ENCODE results near the gene LONRF2. TPM values are rescaled to one million over a fixed set of nuclear protein-coding genes. Genes with fewer than 3 reads are reported as not detected.

Gene LONRF2
- polyA plus RNA-seq, 3 donors = 1.9 to 4.1 (median 3.4) TPM

GRCh38 chr2:100237163-100237562 is 85.1 kb downstream of the LONRF2 start:
- DNase-seq = no peak

DNA sequence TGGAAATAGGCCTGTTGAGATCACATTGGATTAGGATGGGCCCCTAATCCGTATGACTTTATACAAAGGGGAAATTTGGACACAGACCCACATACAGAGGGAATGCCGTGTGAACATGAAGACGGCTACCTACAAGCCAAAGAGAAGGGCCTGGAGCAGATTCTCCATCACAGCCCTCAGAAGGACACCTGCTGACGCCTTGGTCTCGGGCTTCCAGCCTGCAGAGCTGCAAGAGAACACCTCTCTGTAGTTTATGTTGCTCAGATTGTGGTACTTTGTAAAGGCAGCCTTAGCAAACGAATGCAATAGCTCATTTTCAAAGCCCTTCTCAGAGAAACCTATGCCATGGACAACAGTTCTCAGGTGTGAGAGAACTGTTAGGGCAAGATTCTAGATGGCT is 86.1 kb downstream of the LONRF2 start:
- no peak for DNase-seq

DNA sequence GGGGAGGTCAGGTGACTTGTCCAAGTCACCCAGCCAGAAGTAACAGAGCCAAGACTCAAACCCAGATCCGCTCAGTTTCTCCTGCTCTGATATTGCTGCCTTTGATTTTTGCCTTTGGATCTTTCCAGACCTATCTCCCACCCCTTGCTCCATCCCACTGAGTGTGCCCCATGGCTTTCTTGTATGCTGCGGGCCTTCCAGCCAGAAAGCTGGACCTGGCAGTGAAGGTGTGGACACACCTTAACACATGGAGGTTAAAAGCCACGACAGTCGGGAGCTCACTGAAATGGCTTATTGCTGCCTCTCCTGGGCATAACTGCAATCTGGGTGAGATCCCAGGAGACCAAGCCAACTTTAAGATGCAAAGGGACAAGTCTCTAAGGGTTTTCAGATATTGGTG is 86.7 kb downstream of the LONRF2 start:
- DNase-seq = no peak

DNA sequence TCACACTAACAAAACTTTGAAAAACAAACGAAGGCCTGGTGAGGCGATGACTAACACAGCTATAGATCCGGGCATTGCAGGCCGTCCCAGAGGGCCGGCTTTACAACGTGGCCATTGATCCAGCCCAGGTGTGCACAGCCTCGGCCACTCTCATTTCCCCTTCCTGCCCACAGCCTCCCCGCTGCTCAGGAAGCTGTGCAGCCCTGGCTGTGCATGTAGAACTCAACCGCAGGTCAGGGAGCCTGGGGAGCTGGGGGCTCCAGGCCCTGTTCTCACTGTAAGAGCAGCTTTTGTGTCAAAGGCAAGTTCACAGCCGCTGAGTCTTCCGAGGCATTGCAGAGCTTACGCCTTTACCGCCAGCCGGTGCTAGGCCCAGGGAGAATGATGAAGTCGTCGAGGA is 87.2 kb downstream of the LONRF2 start:
- DNase-seq = no peak

DNA sequence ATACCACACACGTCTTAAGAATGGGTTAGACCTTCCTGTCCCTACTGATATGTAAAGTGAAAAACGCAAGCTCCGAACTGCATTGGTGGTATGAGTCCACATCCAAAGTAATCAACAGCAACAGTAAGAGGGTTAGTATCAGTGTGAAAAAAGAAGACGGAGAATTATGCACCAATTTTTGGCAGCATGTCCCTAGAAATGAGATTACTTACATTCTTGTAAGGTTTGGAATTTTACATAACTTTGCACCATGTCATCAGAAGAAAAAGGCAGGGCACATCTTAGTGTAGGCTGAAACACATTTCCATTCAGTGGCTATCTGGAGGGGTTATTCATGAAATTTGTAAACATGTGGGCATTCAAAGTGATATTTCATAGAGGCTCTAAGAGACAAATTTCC is 88.2 kb downstream of the LONRF2 start:
- DNase-seq = no peak

DNA sequence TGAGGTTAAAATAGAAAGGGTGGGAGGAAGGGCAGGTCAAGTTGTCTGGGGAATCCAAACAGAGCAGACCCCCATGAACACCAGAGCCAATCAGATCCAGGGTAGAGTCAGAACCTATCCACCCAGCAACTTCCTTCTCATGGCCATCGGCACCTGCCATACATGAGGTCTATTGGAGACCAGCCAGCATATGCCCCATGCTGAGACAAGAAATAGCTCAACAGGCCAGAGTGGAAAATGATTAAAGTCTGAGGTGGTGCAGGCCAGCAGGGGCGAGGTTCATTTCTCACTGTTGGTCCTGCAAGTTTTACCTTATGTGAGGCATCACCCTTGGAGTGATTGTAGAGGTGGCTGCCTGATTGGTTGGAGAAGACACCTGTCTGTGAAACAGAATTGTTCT is 89.2 kb downstream of the LONRF2 start:
- no peak for DNase-seq

- no peak for DNase-seq
Observed at GRCh38 chr2:100230754-100231153, 91.5 kb downstream of the LONRF2 start.

GRCh38 chr2:100228967-100229366 is 93.3 kb downstream of the LONRF2 start:
- no peak for DNase-seq

DNA sequence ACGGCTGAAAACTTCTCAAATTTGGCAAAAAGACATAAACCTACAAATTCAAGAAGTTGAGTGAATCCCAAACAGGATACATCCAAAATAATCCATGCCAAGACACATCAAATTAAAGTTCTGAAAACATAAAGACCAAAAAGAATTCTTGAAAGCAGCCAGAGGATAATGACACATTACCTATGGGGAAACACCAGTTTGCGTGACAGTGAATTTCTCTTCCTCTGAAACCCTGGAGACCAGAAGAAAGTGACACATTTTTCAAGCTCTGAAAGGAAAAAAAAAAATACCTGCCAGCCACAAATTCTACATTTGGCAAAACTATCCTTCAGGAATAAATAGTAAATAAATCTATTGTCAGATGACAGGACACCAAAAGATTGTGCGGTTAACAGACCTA is 93.9 kb downstream of the LONRF2 start:
- no peak for DNase-seq

DNA sequence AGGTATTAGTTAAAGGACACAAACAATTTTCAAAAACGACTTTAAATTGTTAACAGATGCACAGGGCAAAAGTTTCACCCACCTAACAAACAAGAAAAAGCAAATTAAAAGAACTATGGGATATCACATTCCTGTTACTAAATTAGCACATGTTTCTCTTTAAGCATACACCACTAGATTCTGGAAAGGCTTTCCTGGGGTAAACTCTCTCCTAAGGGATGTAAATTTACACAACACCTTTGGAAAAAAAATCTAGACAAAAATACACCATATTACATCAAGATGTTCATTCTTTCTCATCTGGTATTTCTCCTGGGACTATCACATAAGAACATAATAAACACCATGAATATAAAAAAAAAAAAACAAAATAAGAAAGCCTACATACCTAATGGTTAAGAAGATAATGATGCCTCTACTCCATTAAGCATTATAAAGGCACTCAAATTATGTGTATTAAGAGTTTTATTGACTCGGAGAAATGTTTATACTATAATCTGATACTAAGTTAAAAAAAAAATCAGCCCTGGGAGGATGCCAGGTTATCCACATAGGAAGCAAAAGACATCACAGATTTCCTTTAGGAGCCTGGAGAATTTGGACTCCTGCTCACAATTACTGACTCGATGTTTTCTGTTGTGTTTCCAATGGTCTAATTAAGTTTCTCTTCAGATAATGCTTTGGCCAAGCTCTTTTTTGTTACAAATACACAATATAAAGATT is 97.2 kb downstream of the LONRF2 start:
- DNase-seq = no peak

GRCh38 chr2:100223502-100223901 is 98.8 kb downstream of the LONRF2 start:
- DNase-seq = no peak

Other genes starting within 250 kb of the LONRF2 start
- 10 to 100 TPM; 13.5 to 25.5 (median 18.3) TPM for gene AFF3, start 179.9 kb downstream of the LONRF2 start, polyA plus RNA-seq (ENCODE audit: insufficient read length in 3 of 3)
- 10 to 100 TPM; 20.6 to 23.6 (median 22.6) TPM for gene CHST10, start 95.2 kb upstream of the LONRF2 start, polyA plus RNA-seq (ENCODE audit: insufficient read length in 3 of 3)
- not detected for gene NMS, start 148.0 kb upstream of the LONRF2 start, polyA plus RNA-seq (ENCODE audit: insufficient read length in 3 of 3)
- 10 to 100 TPM; 30.1 to 38.7 (median 37.4) TPM for gene PDCL3, start 240.5 kb upstream of the LONRF2 start, polyA plus RNA-seq (ENCODE audit: insufficient read length in 3 of 3)